DND-41 (cell line): Measurements from ENCODE around the gene PTPRN2.
"Not testable (repeated sequence)": the region's sequence is repeated elsewhere in the genome, so short reads cannot be mapped to it uniquely, and the experiment has no call there.

Experiments used
- CTCF ChIP-seq: IDR thresholded peaks from 2 replicates; pipeline ENCODE4 v1.5.1; 2012; ENCODE audit warnings: borderline replicate concordance, low read length, moderate library complexity, mild to moderate bottlenecking; ENCODE audit not compliant: poor library complexity, severe bottlenecking; ENCODE audit errors: extremely low read depth
- EZH2 ChIP-seq: IDR thresholded peaks from 3 replicates; pipeline ENCODE4 v1.6.1; 2012; ENCODE audit warnings: borderline replicate concordance, low read depth, mild to moderate bottlenecking, moderate library complexity, low read length, inconsistent platforms; ENCODE audit not compliant: severe bottlenecking

- TF ChIP-seq CTCF, EZH2: not testable (repeated sequence)
Observed at GRCh38 chr7:157733760-157734395, 853.7 kb downstream of the PTPRN2 start.
